SU-DHL-6 (cell line): ENCODE results near the gene COX6B2.

Experiments used
- H2AFZ ChIP-seq: fragments of 200-600 bp; sonication (generic); 2 replicates; pipeline ENCODE4 v1.6.1; 2014; ENCODE audit warnings: low read depth, mild to moderate bottlenecking, moderate library complexity, mixed read lengths, antibody characterized with exemption, low read length; ENCODE audit not compliant: severe bottlenecking
- H3F3A ChIP-seq: fragments of 200-600 bp; shearing (Covaris generic); 2 replicates; pipeline ENCODE4 v1.6.0; 2016; ENCODE audit warnings: antibody characterized with exemption, mild to moderate bottlenecking; ENCODE audit not compliant: insufficient read depth
- H3K27ac ChIP-seq: fragments of 200-600 bp; sonication (generic); 2 replicates; pipeline ENCODE4 v1.5.1; 2016; ENCODE audit warnings: low read depth, mild to moderate bottlenecking, low read length, moderate library complexity, mixed read lengths
- H3K27me3 ChIP-seq: fragments of 200-600 bp; sonication (generic), shearing (Covaris generic); 2 replicates; pipeline ENCODE4 v1.6.0; 2014; ENCODE audit warnings: mild to moderate bottlenecking, low read length
- H3K36me3 ChIP-seq: fragments of 200-600 bp; sonication (generic); 2 replicates; pipeline ENCODE4 v1.6.1; 2014; ENCODE audit warnings: mild to moderate bottlenecking, low read length, mixed read lengths
- H3K4me2 ChIP-seq: fragments of 300-600, 200-600 bp; shearing (Covaris generic), sonication (generic); 2 replicates; pipeline ENCODE4 v1.6.0; 2014; ENCODE audit warnings: low read length, low read depth, mild to moderate bottlenecking; ENCODE audit not compliant: poor library complexity, severe bottlenecking
- H3K4me3 ChIP-seq: fragments of 200-600 bp; sonication (generic); 2 replicates; pipeline ENCODE4 v1.5.1; 2014; ENCODE audit warnings: antibody characterized with exemption, low read length, mild to moderate bottlenecking, mixed read lengths; ENCODE audit not compliant: insufficient read depth, poor library complexity, severe bottlenecking
- H3K79me2 ChIP-seq: fragments of 200-600 bp; sonication (generic); 2 replicates; pipeline ENCODE4 v1.6.1; 2014; ENCODE audit warnings: mild to moderate bottlenecking, low read length, moderate library complexity; ENCODE audit not compliant: insufficient read depth
- H3K9ac ChIP-seq: fragments of 200-600 bp; sonication (generic); 2 replicates; pipeline ENCODE4 v1.7.0; 2014; ENCODE audit warnings: mild to moderate bottlenecking, low read length
- H3K9me2 ChIP-seq: fragments of 200-600 bp; sonication (generic); replicated peaks from 2 replicates; pipeline ENCODE4 v1.6.1; 2014; ENCODE audit warnings: low read length; ENCODE audit not compliant: insufficient read depth
- H3K9me3 ChIP-seq: fragments of 200-600 bp; sonication (generic); 2 replicates; pipeline ENCODE4 v1.6.1; 2014; ENCODE audit warnings: low read length, mixed read lengths; ENCODE audit not compliant: insufficient read depth
- H4K20me1 ChIP-seq: fragments of 200-600 bp; sonication (generic); 2 replicates; pipeline ENCODE4 v1.6.1; 2014; ENCODE audit warnings: low read depth, mild to moderate bottlenecking, antibody characterized with exemption, low read length, moderate library complexity, mixed read lengths
- CTCF ChIP-seq: fragments of 200-600 bp; sonication (generic); IDR thresholded peaks from one replicate; pipeline ENCODE4 v1.5.1; 2017; ENCODE audit warnings: antibody characterized with exemption, mild to moderate bottlenecking, low read length, moderate library complexity; ENCODE audit not compliant: insufficient read depth, poor library complexity, severe bottlenecking
- EZH2phosphoT487 ChIP-seq: fragments of 200-600 bp; sonication (generic), shearing (Covaris generic); conservative IDR thresholded peaks from 2 replicates; pipeline ENCODE4 v1.6.1; 2018; ENCODE audit warnings: mild to moderate bottlenecking, antibody characterized with exemption, low read length, moderate library complexity, mixed read lengths

COX6B2 gene

DNA sequence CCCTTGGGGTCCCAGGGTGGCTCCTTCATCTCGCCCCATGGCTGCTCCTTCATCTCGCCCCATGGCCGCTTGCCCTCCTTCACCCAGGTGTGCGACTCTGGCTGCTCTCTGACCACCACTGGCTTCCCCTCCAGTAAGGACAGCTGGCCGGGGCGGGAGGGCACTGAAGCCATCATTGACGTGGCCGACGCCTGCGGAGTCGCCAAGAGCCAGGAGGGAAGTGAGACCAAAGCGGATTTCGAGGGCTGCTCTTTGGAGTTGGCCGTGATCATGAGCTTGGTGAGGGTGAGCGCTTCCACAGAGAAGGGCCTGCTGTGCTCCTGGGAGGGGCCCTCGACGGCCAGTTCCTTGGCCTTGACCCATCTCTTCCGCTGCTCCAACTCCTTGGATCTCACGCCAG, 4.0 kb upstream of the COX6B2 start:
- Histone ChIP-seq H3K36me3 (no peaks in the 10 kb centered on the region), H2AFZ (no peak overlapping the region), H3K9me2 (no peaks in the 10 kb centered on the region), H4K20me1 (no peaks in the 10 kb centered on the region), H3K4me2 (no peak overlapping the region), H3K9me3 (no peaks in the 10 kb centered on the region), H3K27ac (no peak overlapping the region), H3K9ac (no peak overlapping the region), H3K27me3 (no peaks in the 10 kb centered on the region), H3F3A (no peaks in the 10 kb centered on the region), H3K79me2 (no peaks in the 10 kb centered on the region), H3K4me3 (no peak overlapping the region)
- no peak for TF ChIP-seq CTCF
- no peak for TF ChIP-seq EZH2phosphoT487

DNA sequence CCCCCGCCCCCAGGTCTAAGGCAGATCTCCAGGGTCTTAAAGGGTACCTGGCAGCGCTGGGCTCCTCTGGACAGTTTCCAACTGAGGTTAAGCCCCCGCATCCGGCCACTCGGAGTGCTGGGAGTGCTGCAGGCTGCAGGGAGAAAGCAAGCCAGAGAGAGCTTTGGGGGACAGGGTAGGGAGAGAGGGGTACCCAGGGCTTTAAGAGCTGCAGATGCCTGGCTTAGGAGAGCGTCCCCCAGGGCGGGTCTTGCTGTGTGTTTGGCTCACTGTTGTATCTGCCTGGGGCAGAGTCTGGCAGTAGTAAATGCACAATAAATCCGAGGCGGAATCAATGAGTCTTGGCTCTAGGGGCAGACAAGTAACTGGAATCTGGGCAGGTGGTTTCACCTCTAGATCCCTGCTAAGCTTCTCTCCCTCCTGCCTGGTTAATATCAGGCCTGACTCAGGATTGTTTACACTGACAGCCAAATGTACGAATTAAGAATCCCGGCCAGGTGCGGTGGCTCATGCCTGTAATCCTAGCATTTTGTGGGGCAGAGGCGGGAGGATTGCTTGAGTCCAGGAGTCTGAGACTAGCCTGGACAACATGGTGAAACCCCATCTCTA, 798 bp upstream of the COX6B2 start:
- no peak overlapping the region for H3K27ac ChIP-seq
- TF ChIP-seq CTCF = no peak
- TF ChIP-seq EZH2phosphoT487 = no peak
- no peak overlapping the region for H3K4me2 ChIP-seq
- no peak overlapping the region for H3K9ac ChIP-seq
- H2AFZ ChIP-seq = no peak overlapping the region
- H4K20me1 ChIP-seq = no peaks in the 10 kb centered on the region
- H3K9me3 ChIP-seq = no peaks in the 10 kb centered on the region
- H3K9me2 ChIP-seq = no peaks in the 10 kb centered on the region
- no peak overlapping the region for H3K4me3 ChIP-seq
- no peaks in the 10 kb centered on the region for H3K36me3 ChIP-seq
- H3F3A ChIP-seq = no peaks in the 10 kb centered on the region
- no peaks in the 10 kb centered on the region for H3K79me2 ChIP-seq
- no peaks in the 10 kb centered on the region for H3K27me3 ChIP-seq

GRCh38 chr19:55353803-55354697, 469 bp downstream of the COX6B2 start:
- H3K27ac ChIP-seq = no peak overlapping the region
- no peaks in the 10 kb centered on the region for H3K36me3 ChIP-seq
- TF ChIP-seq EZH2phosphoT487 (no peak), CTCF (no peak)
- H3K27me3 ChIP-seq = no peaks in the 10 kb centered on the region
- H3K9me2 ChIP-seq = no peaks in the 10 kb centered on the region
- H3K4me3 ChIP-seq = peak overlapping the region; percentile 7
- H3K9ac ChIP-seq = 0 out of 2 replicates have a peak overlapping the region, but pooled peaks have one; percentile 4
- no peaks in the 10 kb centered on the region for H3K79me2 ChIP-seq
- no peaks in the 10 kb centered on the region for H4K20me1 ChIP-seq
- H3K4me2 ChIP-seq = peak overlapping the region; percentile 39
- H3K9me3 ChIP-seq = no peaks in the 10 kb centered on the region
- H3F3A ChIP-seq = no peaks in the 10 kb centered on the region
- H2AFZ ChIP-seq = no peak overlapping the region
